Right lobe of liver (tissue), 6 donors: Measurements from ENCODE around the gene RNU2-63P. TPM values are rescaled to one million over a fixed set of nuclear protein-coding genes. Genes with fewer than 3 reads are reported as not detected.

Source experiments
- ATAC-seq, 4 donors: fragments of 200-7000 bp; cut with Tn5 transposase; one replicate each; pipeline ENCODE4 v1.9.1; 2020; ENCODE audit warnings: mild to moderate bottlenecking in 4 of 4, moderate library complexity in 4 of 4
- DNase-seq, 3 donors: peaks; one replicate each; pipeline ENCODE4 v3.0.0-alpha.2; 2020
- H3K27ac ChIP-seq, 3 donors: fragments of 200-600 bp; one replicate each; pipeline ENCODE4 v1.8.0; 2022
- H3K27me3 ChIP-seq, 2 donors: fragments of 200-600 bp; one replicate each; pipeline ENCODE4 v1.8.0; 2022
- H3K36me3 ChIP-seq, 4 donors: fragments of 200-600 bp; sonication (generic) in 1 of 4; one replicate each; pipeline versions ENCODE4 v1.5.1 to v1.8.0; 2017 to 2022; ENCODE audit warnings: control low read depth in 1 of 4
- H3K4me1 ChIP-seq, 4 donors: fragments of 200-600 bp; sonication (generic) in 1 of 4; one replicate each; pipeline versions ENCODE4 v1.5.1 to v1.8.0; 2017 to 2022; ENCODE audit warnings: control low read depth in 1 of 4
- H3K4me3 ChIP-seq, 3 donors: fragments of 200-600 bp; one replicate each; pipeline ENCODE4 v1.8.0; 2022
- H3K9me3 ChIP-seq, 4 donors: fragments of 200-600 bp; sonication (generic) in 1 of 4; one replicate each; pipeline versions ENCODE4 v1.5.1 to v1.8.0; 2017 to 2022; ENCODE audit warnings: control low read depth in 1 of 4
- POLR2A ChIP-seq: fragments of 450-650 bp; IDR thresholded peaks from one replicate; pipeline ENCODE4 v1.6.1; 2017; ENCODE audit warnings: antibody characterized with exemption, mild to moderate bottlenecking
- WGBS: methylation state at CpG from one replicate; pipeline ENCODE4 v1.1.6; 2018; ENCODE audit warnings: low coverage, low lambda C conversion rate; ENCODE audit not compliant: insufficient coverage; ENCODE audit errors: missing lambda C conversion rate; 5-methylcytosine and 5-hydroxymethylcytosine counted together
- intact Hi-C, 2 donors: fragments of 100-400 bp; cut with DNase I; formaldehyde crosslinking; loops; one replicate each; pipeline versions ENCODE4 v1.11.2 to v1.14.1; 2022
- total RNA-seq, 6 experiments: library from RNA; depleted of rRNA in 2 of 6; stranded (reverse); fragments of >200 nt in 2 of 6; fragmentation: NEBNext Ultra II Directional in 3 of 6; extraction: Animal tissue kit (Norgen Biotek cat#: 25700) in 3 of 6; gene quantifications; one replicate each; pipeline versions ENCODE4 v1.1.0 to v1.2.4, GENCODE V29; 2016 to 2023
- TF ChIP-seq, protein P1 (sequence below), 4 donors: fragments of 200-600 bp in 3 of 4; fragments of 450-650 bp in 1 of 4; IDR thresholded peaks; one replicate each; pipeline versions ENCODE4 v1.5.1 to v1.8.0; 2016 to 2022; ENCODE audit warnings: antibody characterized with exemption in 4 of 4, mild to moderate bottlenecking in 2 of 4
- donor health status: DM: no; HTN: yes; CAD: no.
- donor health status: DM: no; HTN: no; CAD: no.
- donor health status: DM: no; HTN: no; CAD: no.
- donor health status: DM: no; HTN: yes; CAD: no.
- donor health status: DM: no; HTN: yes; CAD: no.

RNU2-63P gene
- total RNA-seq, 6 experiments from 2014 or later, result 2.0 to 4.2 (median 2.6) TPM; not detected in 3

DNA sequence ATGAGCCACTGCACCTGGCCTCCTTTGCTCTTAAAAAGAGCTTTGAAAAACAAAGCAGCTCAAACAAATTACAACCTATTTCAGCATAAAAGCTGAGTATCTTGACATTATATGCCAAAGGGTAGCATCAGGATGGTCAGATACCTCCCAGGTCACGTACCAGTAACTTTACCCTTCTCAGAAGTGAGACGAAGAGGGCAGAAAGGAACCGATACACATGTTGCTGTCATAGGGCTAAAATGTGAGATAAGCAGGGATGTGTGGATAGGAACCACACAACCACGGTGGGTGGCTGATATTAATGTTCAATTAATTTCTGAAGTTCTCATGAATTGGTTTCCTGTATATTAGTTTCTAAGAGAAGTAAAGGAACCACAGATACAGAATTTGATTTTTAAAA lies 12.6 kb upstream of the RNU2-63P start:
- WGBS, result 97% methylated on average over 4 of the region's 4 CpGs
- Histone ChIP-seq H3K9me3 (no peaks in the 10 kb centered on the region), H3K36me3 (peaks cover 0 to 43% (median 5%) of the 10 kb centered on the region in 4 donors), H3K4me1 (no peaks in the 10 kb centered on the region), H3K27ac (no peak overlapping the region), H3K27me3 (no peaks in the 10 kb centered on the region), H3K4me3 (no peak overlapping the region)
- intact Hi-C loops, result no loop called here
- no peak for DNase-seq
- no peak for ATAC-seq
- TF ChIP-seq POLR2A, result no peak
- TF ChIP-seq, protein P1, sequence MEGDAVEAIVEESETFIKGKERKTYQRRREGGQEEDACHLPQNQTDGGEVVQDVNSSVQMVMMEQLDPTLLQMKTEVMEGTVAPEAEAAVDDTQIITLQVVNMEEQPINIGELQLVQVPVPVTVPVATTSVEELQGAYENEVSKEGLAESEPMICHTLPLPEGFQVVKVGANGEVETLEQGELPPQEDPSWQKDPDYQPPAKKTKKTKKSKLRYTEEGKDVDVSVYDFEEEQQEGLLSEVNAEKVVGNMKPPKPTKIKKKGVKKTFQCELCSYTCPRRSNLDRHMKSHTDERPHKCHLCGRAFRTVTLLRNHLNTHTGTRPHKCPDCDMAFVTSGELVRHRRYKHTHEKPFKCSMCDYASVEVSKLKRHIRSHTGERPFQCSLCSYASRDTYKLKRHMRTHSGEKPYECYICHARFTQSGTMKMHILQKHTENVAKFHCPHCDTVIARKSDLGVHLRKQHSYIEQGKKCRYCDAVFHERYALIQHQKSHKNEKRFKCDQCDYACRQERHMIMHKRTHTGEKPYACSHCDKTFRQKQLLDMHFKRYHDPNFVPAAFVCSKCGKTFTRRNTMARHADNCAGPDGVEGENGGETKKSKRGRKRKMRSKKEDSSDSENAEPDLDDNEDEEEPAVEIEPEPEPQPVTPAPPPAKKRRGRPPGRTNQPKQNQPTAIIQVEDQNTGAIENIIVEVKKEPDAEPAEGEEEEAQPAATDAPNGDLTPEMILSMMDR (IDR thresholded peaks at IDR 0.05), result no peak

DNA sequence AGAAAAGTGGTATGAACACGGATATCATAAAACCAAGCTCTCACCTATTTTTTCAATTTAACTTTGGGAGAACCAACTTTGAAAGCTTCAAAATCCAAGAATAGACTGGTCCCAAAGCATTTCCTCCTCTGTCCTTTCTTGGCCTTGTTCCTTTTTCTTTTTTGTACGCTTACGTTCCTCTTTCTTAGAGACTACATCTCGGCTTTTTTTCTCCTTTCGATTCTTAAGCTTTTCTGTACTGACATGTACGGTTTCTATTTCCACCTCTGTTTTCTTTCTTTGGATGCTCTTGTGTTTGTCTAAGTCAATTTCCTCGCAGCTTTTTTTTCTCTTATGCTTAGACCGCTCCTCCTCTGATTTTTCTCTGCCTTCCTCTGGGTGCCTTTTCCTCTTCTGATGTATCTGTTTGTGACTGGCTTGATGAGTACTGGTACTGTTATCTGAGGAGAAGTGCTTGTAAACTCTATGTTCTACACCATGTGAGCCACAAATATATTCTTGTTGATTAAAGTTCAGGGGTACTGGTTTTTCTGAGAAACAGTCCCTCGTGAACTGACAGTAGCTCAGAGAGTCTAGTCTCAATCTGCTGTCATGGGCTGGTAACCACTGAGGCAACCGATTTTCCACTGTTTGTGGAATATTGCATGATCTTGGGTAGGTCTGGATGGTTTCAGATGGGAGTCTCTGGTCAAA lies 11.5 kb upstream of the RNU2-63P start:
- intact Hi-C loops, result no loop called here
- Histone ChIP-seq H3K9me3 (no peaks in the 10 kb centered on the region), H3K36me3 (peaks cover 0 to 35% (median 5%) of the 10 kb centered on the region in 4 donors), H3K4me1 (no peaks in the 10 kb centered on the region), H3K27me3 (no peaks in the 10 kb centered on the region), H3K27ac (no peak overlapping the region), H3K4me3 (no peak overlapping the region)
- WGBS, result 68% methylated on average over 6 of the region's 10 CpGs
- TF ChIP-seq POLR2A, result no peak
- TF ChIP-seq, protein P1 (IDR thresholded peaks at IDR 0.05), result no peak
- ATAC-seq (peak in 1 of 4 donors; percentile 35), DNase-seq (no peak)

DNA sequence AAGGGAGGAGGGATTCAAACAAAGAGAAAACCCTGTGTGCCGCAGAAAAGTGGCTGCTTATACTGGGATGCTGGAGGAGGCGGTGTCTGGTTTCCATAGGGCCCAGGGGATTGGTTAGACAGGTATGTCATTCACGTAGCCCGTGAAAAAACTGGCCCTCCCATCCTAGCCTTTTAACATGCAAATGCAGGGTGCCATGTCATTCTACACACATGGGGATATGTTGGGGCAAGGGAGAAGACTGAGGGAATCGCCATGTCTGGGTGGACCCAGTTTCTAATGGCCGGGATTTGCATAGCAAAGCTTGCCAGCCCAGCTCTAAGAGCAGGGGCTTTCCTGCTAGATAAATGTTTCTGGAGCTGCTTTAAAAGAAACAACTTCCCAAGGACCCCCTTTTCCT lies 8.2 kb upstream of the RNU2-63P start:
- H3K27ac ChIP-seq, result no peak overlapping the region
- no peak for TF ChIP-seq POLR2A
- TF ChIP-seq, protein P1 (IDR thresholded peaks at IDR 0.05), result no peak
- H3K27me3 ChIP-seq, result no peaks in the 10 kb centered on the region
- intact Hi-C loops, result no loop called here
- H3K4me1 ChIP-seq, result no peaks in the 10 kb centered on the region
- ATAC-seq, result no peak
- H3K36me3 ChIP-seq, result peaks cover 0 to 12% (median 5%) of the 10 kb centered on the region in 4 donors
- H3K9me3 ChIP-seq, result no peaks in the 10 kb centered on the region
- 88% methylated on average over 4 of the region's 6 CpGs for WGBS
- H3K4me3 ChIP-seq, result no peak overlapping the region
- no peak for DNase-seq

DNA sequence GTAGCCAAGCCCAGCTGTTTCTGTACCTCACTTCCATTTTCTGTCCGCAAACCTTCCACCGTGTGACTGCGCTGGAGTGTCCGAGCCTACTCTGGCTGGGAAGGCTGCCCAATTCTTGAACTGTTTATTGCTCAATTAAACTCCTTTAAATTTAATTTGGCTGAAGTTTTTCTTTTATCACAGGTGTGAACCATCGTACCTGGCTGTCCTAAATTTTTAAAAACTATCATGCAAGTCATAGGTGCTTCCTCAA lies 6.2 kb upstream of the RNU2-63P start:
- H3K9me3 ChIP-seq, result no peaks in the 10 kb centered on the region
- H3K4me3 ChIP-seq, result no peak overlapping the region
- no peak for TF ChIP-seq POLR2A
- TF ChIP-seq, protein P1 (IDR thresholded peaks at IDR 0.05), result no peak
- peaks cover 0 to 1% (median 0%) of the 10 kb centered on the region in 4 donors for H3K36me3 ChIP-seq
- H3K27me3 ChIP-seq, result no peaks in the 10 kb centered on the region
- H3K4me1 ChIP-seq, result peaks cover 0 to 6% (median 0%) of the 10 kb centered on the region in 4 donors
- intact Hi-C loops, result no loop called here
- ATAC-seq (no peak), DNase-seq (no peak)
- no peak overlapping the region for H3K27ac ChIP-seq
- 81% methylated on average over 5 of the region's 5 CpGs for WGBS
